Peyer's patch (tissue), 4 donors: ENCODE data around the gene RSPH9.

Experiments
- POLR2A ChIP-seq, 2 donors: fragments of 450-650 bp; IDR thresholded peaks; one replicate each; pipeline ENCODE4 v1.5.1; 2017; ENCODE audit warnings: antibody characterized with exemption in 2 of 2, mild to moderate bottlenecking in 2 of 2, moderate library complexity in 2 of 2
- TF ChIP-seq, protein P1 (sequence below), 6 experiments: fragments of 450-650 bp in 4 of 6; fragments of 200-600 bp in 2 of 6; sonication (generic) in 1 of 6; IDR thresholded peaks; one replicate each; pipeline ENCODE4 v1.5.1; 2017 to 2019; ENCODE audit warnings: antibody characterized with exemption in 6 of 6, mild to moderate bottlenecking in 3 of 6, moderate library complexity in 1 of 6

DNA sequence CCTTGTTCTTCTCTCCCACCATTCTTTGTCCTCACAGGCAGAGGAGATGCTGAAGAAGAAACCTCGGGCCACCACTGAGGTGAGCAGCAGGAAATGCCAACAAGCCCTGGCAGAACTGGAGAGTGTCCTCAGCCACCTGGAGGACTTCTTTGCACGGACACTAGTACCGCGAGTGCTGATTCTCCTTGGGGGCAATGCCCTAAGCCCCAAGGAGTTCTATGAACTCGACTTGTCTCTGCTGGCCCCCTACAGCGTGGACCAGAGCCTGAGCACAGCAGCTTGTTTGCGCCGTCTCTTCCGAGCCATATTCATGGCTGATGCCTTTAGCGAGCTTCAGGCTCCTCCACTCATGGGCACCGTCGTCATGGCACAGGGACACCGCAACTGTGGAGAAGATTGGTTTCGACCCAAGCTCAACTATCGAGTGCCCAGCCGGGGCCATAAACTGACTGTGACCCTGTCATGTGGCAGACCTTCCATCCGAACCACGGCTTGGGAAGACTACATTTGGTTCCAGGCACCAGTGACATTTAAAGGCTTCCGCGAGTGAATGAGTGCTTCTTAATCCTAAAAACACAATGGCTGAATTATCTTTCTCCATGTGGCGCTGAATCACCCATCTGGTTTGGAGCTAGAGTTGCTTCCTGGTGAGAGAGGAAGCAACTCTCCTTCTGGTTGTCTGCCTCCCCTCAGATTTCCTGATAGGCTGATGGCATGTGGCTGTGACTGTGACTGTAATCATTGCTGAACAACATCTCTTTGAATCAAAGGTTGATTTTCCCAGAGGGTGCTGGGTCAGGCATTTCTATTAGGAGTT, 4.6 kb upstream of the RSPH9 start:
- TF ChIP-seq, protein P1, sequence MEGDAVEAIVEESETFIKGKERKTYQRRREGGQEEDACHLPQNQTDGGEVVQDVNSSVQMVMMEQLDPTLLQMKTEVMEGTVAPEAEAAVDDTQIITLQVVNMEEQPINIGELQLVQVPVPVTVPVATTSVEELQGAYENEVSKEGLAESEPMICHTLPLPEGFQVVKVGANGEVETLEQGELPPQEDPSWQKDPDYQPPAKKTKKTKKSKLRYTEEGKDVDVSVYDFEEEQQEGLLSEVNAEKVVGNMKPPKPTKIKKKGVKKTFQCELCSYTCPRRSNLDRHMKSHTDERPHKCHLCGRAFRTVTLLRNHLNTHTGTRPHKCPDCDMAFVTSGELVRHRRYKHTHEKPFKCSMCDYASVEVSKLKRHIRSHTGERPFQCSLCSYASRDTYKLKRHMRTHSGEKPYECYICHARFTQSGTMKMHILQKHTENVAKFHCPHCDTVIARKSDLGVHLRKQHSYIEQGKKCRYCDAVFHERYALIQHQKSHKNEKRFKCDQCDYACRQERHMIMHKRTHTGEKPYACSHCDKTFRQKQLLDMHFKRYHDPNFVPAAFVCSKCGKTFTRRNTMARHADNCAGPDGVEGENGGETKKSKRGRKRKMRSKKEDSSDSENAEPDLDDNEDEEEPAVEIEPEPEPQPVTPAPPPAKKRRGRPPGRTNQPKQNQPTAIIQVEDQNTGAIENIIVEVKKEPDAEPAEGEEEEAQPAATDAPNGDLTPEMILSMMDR (IDR thresholded peaks at IDR 0.05), result no peak
- no peak for TF ChIP-seq POLR2A (IDR thresholded peaks at IDR 0.05)
